ENCODE results near the gene AGTRAP. TPM values are rescaled to one million over a fixed set of nuclear protein-coding genes. Genes with fewer than 3 reads are reported as not detected.

Gene AGTRAP
- total RNA-seq, 1 experiment from 2014 or later = 65.1 TPM

DNA sequence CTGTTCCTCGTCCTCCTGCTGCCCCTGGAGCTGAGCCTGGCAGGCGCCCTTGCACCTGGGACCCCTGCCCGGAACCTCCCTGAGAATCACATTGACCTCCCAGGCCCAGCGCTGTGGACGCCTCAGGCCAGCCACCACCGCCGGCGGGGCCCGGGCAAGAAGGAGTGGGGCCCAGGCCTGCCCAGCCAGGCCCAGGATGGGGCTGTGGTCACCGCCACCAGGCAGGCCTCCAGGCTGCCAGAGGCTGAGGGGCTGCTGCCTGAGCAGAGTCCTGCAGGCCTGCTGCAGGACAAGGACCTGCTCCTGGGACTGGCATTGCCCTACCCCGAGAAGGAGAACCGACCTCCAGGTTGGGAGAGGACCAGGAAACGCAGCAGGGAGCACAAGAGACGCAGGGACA lies 29.6 kb upstream of the AGTRAP start:
- no peak for DNase-seq (ENCODE audit: low spot score)

DNA sequence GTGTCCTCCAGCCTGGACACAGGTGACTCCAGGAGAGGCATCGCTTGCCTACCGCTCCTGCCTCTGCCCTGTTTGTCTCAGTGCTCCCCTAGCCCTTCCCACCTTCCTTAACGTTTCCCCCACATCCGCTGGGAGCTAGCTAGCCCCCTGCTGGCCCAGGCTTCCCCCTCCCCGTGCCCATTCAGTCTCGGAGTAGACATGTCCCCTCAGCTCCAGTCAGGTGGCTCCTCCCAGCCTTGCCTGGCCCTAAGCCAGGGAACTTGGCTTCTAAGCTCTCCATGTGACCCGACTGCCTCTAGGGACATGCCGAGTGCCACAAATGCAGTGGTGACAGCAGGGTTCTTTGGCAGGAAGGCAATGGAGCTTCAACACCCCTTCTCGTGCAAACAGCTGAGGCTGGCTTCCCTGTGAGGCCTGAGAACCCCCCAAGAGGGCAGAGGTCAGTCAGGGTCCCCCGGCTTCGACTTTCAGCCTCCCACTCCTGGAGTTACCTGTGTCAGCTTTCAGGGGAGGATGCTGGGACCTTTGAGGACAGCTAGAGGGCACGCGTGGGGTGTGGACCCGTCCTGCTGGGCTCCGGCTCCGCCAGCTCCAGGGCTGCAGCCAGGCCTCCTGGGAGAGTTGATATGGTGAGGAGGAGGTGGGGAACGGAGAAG lies 28.2 kb upstream of the AGTRAP start:
- DNase-seq (ENCODE audit: low spot score) = peak; percentile 36

DNA sequence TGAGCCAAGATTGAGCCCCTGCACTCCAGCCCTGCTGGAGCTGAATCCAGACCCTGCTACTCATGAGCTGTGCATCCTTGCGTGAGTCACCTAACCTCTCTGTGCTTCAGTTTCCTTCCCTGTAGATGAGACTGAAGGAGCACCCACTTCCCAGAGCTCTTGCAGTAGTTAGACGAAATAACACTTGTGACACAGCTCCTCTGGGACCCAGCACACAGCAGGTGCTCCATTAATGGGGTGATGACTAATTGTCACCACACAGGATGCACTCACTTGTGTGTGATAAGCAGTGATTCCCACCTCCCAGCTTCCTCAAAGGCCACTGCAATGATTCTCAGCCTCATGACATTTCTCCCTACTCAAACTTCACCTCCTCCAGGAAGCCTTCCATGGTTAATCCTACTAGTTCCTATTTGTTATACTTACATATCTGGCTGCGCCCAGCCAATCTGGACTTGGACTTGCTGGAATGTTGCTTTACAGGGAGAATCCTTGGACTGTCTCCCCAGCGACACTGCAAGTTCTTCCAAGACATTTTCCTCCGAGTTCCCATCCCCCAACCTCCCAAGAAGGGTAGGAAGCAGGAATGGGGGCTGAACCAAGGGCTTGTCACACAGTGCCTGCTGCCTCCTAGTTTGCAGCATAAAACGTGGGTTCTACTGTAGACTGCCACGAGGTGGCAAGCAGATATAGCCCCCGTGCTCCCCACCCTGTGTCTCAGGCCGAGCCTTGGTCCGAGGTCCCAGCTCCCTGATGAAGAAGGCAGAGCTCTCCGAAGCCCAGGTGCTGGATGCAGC lies 27.2 kb upstream of the AGTRAP start:
- no peak for DNase-seq (ENCODE audit: low spot score)

DNA sequence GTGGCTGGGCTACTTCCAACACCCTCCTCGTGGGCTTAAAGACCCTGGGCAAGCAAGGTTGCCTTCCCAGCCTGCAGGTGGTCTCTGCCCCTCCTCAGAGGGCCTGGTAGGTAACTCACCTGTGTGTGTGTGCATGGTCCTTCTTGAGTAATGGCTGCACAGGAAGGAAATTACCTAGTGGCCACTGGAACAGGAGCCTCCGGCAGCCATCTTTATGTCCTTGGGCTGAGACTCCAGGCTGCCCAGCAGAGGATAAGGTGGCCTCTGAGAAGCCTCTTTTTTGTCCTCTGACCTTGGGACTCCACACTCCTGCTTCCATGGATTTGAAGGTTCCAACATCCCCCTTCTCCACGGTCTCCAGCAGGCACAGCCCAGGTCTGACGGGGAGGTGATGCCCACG lies 24.4 kb upstream of the AGTRAP start:
- DNase-seq (ENCODE audit: low spot score) = no peak

DNA sequence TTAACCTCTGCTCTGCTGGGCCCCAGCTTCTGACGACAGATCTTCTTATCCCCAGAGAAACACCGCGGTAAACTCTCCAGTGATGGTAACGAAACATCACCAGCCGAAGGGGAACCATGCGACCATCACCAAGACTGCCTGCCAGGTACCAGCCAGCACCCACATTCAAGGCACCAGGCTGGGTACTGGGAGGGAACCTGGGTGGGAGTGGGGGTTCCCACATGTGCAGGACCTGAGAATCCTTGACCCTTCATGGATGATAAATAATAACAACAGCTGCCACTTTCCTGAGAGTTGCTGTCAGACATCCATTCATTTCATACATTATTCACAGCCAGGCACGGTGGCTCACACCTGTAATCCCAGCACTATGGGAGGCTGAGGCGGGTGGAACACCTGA lies 23.7 kb upstream of the AGTRAP start:
- no peak for DNase-seq (ENCODE audit: low spot score)

GRCh38 chr1:11713095-11713494 lies 22.8 kb upstream of the AGTRAP start:
- DNase-seq (ENCODE audit: low spot score) = no peak

DNA sequence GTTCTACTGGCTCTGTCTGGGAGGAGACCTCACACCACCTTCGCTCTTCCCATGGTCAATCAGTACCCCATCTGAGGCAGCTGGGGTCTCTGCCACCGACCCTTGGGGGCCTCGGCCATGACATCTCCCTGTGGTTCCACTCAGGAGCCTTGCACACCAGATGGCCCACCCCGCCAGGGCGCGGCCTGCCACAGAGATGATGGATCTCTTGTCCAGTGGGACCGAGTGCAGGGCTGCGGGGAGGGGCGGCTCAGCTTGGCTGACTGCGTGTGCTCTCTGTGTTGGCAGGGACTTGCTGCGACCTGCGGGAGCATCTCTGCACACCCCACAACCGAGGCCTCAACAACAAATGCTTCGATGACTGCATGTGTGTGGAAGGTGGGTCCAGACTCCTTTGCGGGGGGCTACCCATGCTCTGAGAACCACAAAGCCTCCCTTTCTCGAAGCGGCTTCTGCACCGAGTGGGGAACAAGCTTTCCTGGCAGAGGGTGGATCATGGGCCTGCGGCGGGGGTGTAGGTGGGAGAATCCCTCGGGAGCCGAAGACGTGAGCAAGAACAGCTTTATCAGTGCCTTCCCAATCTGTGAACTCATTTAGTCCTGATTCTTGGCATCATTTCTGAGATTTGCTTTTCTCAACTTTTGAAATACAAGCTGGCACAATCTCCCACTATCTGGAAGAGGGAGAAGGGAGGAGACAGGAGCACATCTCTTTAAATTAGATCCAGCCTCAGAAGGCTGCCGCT lies 20.9 kb upstream of the AGTRAP start:
- no peak for DNase-seq (ENCODE audit: low spot score)

DNA sequence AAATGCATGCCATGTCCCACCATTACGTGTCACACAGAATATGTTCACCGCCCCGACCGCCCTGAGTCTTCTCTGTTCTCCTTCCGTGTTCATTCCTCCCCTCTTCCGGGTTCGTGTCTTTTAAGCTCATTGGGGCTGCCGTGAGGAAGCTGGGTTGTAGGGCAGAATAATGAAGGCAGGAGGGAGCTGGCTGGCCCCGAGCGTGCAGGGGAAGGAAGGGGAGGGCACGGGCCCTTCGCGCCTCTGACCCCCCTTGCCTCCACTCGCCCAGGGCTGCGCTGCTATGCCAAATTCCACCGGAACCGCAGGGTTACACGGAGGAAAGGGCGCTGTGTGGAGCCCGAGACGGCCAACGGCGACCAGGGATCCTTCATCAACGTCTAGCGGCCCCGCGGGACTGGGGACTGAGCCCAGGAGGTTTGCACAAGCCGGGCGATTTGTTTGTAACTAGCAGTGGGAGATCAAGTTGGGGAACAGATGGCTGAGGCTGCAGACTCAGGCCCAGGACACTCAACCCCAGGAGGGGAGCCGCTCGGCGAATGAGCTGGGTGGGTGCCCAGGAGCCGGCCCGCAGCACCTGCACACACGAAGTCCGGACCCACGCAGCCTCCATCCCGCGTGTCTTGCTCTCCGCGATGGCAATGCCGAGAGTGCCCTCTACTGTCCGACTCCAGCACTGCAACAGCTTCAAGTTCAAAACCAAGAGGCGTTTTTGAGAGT lies 16.5 kb upstream of the AGTRAP start:
- DNase-seq (ENCODE audit: low spot score) = no peak

DNA sequence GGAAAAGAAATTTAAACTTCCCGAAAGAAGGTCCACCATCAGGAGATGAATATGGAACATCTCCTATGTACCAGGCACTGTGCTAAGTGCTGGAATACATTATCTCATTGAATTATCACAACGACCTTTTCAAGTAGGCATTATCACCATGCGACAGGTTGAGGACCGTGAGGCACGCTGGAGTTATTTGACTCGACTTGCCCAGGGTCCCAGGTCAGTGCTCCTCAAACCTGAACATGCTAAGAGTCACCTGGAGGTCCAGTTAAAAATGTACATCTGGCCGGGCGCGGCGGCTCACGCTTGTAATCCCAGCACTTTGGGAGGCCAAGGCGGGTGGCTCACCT lies 15.9 kb upstream of the AGTRAP start:
- no peak for DNase-seq (ENCODE audit: low spot score)

DNA sequence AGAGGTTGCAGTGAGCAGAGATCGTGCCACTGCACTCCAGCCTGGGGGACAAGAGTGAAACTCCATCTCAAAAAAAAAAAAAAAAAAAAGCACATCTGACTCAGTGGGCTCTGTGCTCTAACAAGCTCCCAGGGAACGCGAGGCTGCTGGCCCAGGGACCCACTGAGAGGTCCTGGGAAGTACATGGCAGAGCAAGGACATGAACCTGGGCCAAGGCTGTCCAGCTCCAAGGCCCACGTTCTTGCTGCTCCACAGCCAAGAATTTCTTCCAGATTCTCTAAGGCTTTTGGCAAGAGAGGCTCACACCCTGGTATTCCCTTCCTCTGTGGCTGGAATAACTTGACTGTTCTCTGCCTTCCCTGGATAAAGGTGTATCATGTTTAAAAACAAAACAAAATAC lies 15.4 kb upstream of the AGTRAP start:
- no peak for DNase-seq (ENCODE audit: low spot score)

- no peak for DNase-seq (ENCODE audit: low spot score)
These were observed 14.6 kb upstream of the AGTRAP start for GRCh38 chr1:11721311-11721710.

DNA sequence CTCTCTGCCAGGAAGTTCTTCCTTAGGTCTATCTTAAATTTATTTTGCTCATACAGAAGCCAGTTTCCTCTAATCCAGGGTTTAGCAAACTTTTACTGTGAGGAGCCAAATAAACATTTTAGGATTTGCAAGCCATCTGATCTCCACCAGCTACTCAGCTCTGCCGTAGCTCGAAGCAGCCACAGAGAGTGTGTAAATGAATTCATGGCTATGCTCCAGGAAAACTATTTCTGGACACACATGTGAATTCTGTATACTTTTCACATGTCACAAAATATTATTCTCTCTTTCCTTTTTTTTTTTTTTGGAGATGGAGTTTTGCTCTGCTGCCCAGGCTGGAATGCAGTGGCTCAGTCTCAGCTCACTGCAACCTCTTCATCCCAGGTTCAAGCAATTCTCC lies 13.4 kb upstream of the AGTRAP start:
- DNase-seq (ENCODE audit: low spot score) = no peak

DNA sequence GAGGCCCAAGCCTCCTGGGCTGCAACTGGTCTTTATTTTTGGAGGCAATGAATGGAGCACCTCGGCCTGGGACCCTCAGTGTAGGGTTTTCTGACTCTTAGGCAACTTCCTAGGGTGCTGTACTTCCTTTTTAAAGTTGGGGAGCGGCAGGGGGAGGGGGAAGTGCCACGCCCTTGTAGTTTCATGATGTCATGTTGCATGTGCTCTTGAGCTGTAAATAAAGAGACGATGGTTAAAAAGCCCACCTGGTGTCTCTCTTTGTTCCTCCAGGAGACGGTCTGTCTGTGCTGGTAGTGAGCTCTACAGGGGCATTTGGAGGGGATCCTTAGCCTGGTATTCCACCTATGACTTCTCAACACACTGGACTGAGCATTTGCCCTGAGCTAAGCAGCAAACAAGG lies 10.3 kb upstream of the AGTRAP start:
- no peak for DNase-seq (ENCODE audit: low spot score)

DNA sequence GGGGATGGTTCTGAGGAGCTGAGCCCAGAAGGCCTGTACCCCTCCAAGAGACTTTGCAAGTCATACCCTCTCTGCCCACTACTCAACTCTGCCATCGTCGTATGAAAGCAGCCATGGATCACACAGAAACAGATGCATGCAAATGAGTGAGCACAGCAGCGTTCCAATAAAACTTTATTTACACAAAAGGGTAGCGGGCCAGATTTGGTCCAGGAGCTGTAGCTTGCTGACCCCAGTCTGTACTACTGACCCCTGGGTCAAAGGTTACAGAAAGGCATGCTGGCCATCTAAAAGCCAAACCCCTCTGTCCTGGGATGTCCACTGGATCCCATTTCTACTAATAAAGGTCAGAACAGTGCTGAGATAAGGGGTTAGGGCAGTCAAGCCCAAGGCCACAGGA lies 8.8 kb upstream of the AGTRAP start:
- no peak for DNase-seq (ENCODE audit: low spot score)

DNA sequence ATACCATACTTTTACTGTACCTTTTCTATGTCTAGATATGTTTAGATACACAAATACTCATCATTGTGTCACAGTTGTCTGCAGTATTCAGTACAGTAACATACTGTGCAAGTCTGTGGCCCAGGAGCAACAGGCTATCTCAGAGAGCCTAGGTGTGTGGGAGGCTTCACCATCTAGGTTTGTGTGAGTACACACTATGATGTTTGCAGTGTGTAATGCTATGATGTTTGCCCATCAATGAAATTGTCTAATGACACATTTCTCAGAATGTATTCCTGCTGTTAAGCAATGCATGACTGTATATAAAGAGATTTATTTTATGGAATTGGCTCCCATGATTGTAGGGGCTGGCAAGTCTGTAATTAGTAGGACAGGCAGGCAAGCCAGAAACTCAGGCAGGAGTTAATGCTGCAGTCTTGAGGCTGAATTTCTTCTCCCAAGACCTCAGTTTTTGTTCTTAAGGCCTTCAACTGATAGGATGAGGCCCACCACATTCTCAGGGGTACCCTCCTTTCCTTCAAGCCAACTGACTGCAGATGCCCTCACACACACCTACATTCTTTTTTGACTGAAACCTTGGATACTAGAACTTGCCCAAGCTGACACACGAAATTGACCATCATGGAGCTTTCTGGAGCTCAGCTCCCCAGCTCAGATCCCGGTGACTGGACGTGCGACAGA lies 7.7 kb upstream of the AGTRAP start:
- DNase-seq (ENCODE audit: low spot score) = no peak

DNA sequence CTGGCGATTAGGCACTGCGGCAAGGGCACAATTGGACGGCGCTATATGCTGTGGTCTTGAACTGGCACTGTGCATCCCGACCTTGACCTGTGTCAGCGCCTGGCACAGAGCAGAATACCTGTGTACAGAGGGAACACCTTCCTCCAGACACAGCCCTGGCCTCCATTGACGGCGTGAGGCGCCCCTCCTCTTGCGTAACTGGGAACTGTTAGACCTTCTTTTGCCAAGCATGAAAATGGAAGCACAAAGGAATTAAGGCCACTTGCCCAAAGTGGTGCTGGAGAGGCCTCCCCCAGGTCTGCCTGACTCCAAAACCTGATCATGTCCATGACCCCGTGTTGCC lies 6.8 kb upstream of the AGTRAP start:
- DNase-seq (ENCODE audit: low spot score) = no peak

DNA sequence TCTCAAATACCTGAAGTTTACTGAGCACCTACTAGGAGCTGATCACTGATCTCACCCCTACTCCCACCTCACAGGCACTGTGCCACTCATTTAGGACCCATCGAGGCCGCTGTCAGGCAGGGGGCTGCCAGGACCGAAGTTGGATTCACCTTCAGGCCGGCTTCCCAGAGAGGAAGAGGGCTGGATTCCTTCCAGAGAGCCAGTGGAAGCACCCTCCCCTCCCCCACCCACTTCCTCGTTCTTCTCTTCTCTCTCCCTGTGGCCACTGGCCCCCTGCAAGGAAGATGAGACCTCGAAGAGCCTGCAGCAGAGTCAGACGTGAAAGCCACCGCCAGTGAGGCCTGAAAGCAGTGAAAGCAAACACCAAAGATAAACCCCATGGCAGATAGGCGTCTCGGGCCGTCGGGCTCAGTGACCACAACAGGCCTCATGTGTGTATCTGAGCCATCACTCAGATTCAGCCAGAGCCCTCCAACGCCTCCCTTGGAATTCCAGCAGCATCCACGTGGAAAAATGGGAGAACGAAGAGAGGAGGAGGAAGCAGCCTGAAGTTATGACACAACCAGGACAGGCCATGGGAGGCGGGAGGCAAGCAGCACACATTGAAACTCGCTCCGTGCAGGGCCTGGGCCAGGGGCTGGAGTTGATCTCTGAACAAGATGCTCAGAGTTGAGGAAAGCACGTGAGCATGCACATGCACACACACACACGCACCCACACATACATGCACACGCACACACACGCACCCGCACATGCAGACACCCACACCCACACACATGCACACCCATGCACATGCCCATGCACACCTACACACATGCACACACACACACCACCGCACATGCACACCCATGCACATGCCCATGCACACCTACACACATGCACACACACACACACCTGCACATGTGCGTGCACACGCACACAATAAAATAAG lies 6.2 kb upstream of the AGTRAP start:
- DNase-seq (ENCODE audit: low spot score) = no peak

DNA sequence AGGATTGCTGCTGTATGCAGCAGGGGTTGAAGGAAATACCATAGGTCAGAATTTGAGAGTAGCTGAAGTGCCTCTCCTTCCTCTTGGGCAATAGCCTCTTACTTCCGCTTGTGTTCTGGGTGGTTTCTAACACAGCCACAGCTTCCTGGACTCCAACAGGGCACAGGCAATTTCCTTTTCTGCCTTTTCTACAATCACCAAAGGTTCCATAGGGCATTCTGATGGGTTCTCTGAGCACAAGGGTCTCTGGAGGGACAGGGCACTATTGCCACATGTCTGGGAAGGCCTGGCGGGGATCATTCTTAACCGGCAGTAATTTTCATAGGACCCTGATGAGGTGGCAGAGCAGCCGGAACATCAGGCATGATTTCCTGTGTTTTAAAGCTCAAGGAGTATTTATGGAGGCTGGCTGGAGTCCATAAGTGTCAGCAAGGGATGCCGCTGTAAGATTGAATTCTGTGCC lies 5.5 kb upstream of the AGTRAP start:
- DNase-seq (ENCODE audit: low spot score) = peak; percentile 44

DNA sequence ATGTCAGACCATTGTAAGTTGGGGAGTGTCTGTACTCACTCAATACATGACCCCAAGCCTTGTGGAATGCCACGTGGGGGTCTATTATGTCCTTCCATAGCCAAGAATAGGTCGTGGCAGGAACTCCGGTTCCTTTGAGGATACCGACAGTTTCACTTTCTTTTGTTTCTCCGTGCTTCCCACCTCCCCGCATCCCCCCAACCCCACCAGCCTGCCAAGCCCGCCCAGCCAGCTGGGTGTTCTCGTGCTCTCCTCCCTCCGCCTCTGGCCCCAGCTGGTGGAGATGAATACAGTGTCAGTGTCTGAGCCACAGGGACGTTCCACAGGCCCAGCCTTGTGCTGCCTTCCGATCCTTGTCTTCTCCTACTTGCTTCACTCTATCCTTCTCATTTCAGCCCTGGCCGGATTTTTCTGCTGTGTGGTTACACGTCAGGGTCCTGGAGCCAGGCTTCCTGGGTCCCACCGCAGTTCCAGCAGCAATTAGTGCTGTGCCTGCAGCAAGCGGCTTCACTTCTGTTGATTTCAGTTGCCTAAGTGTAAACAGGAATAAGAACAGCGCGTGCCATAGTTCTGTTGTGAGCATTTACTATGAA lies 4.1 kb upstream of the AGTRAP start:
- DNase-seq (ENCODE audit: low spot score) = peak; percentile 67

- no peak for DNase-seq (ENCODE audit: low spot score)
These were observed 2.6 kb upstream of the AGTRAP start for GRCh38 chr1:11733306-11733705.
